IPS-11a (cell line): Measurements from ENCODE around the gene CRY2.
"Not testable (repeated sequence)": the region's sequence is repeated elsewhere in the genome, so short reads cannot be mapped to it uniquely, and the experiment has no call there.

Experiments
- H3K4me3 ChIP-seq: one replicate; pipeline ENCODE4 v1.5.1; 2013; ENCODE audit warnings: low read depth, low read length, control low read depth

CRY2 gene

GRCh38 chr11:45897556-45897955, 50.3 kb downstream of the CRY2 start:
- no peak overlapping the region for H3K4me3 ChIP-seq

GRCh38 chr11:45899086-45899447, 51.8 kb downstream of the CRY2 start:
- no peak overlapping the region for H3K4me3 ChIP-seq

GRCh38 chr11:45899448-45900174, 52.3 kb downstream of the CRY2 start:
- peak overlapping the region; percentile 48 for H3K4me3 ChIP-seq

GRCh38 chr11:45900175-45900800, 53.0 kb downstream of the CRY2 start:
- H3K4me3 ChIP-seq = peak overlapping the region; percentile 24

GRCh38 chr11:45900916-45901617, 53.8 kb downstream of the CRY2 start:
- H3K4me3 ChIP-seq = peak overlapping the region; percentile 24

GRCh38 chr11:45901626-45902025, 54.4 kb downstream of the CRY2 start:
- H3K4me3 ChIP-seq = no peak overlapping the region

- H3K4me3 ChIP-seq = no peak overlapping the region
Observed at GRCh38 chr11:45902452-45903380, 55.4 kb downstream of the CRY2 start.

- H3K4me3 ChIP-seq = no peak overlapping the region
Observed at GRCh38 chr11:45904309-45904915, 57.1 kb downstream of the CRY2 start.

GRCh38 chr11:45905095-45905494, 57.8 kb downstream of the CRY2 start:
- H3K4me3 ChIP-seq = no peak overlapping the region

GRCh38 chr11:45905576-45905975, 58.3 kb downstream of the CRY2 start:
- not testable (repeated sequence) for H3K4me3 ChIP-seq

GRCh38 chr11:45906096-45906682, 58.9 kb downstream of the CRY2 start:
- no peak overlapping the region for H3K4me3 ChIP-seq

GRCh38 chr11:45906965-45907611, 59.8 kb downstream of the CRY2 start, which contains the start of gene FREY1:
FREY1 (minus strand) TSS chr11:45907271; CDS start chr11:45907245, 26 bp downstream.
- no peak within 1 kb of the TSS for H3K4me3 ChIP-seq

- H3K4me3 ChIP-seq = no peak overlapping the region
Observed at GRCh38 chr11:45907911-45908370, 60.7 kb downstream of the CRY2 start.

GRCh38 chr11:45909594-45910475, 62.6 kb downstream of the CRY2 start:
- no peak overlapping the region for H3K4me3 ChIP-seq

- H3K4me3 ChIP-seq = no peak overlapping the region
Observed at GRCh38 chr11:45910623-45911022, 63.3 kb downstream of the CRY2 start.

- no peak overlapping the region for H3K4me3 ChIP-seq
Observed at GRCh38 chr11:45913514-45913913, 66.2 kb downstream of the CRY2 start.

GRCh38 chr11:45913942-45914635, 66.8 kb downstream of the CRY2 start:
- H3K4me3 ChIP-seq = no peak overlapping the region

GRCh38 chr11:45915446-45915845, 68.2 kb downstream of the CRY2 start:
- no peak overlapping the region for H3K4me3 ChIP-seq
